Mesothelial cell of epicardium (in vitro differentiated cells): ENCODE data around the gene FOXS1. TPM values are rescaled to one million over a fixed set of nuclear protein-coding genes. Genes with fewer than 3 reads are reported as not detected.

Experiments
- DNase-seq, 2 experiments: peaks; one replicate each; pipeline ENCODE4 v3.0.0; 2021; ENCODE audit warnings: low spot score in 2 of 2; ENCODE audit not compliant: unreplicated experiment in 2 of 2
- H3K27ac Mint-ChIP-seq: 2 replicates; pipeline ENCODE4 v1.8.0; 2021; ENCODE audit warnings: mixed read lengths
- H3K27me3 Mint-ChIP-seq: 2 replicates; pipeline ENCODE4 v1.8.0; 2021; ENCODE audit warnings: low read depth, mixed read lengths
- H3K36me3 Mint-ChIP-seq: 2 replicates; pipeline ENCODE4 v1.8.0; 2021; ENCODE audit warnings: mixed read lengths
- H3K4me1 Mint-ChIP-seq: 2 replicates; pipeline ENCODE4 v1.8.0; 2021; ENCODE audit warnings: mixed read lengths
- H3K4me3 Mint-ChIP-seq: 2 replicates; pipeline ENCODE4 v1.8.0; 2021; ENCODE audit warnings: mild to moderate bottlenecking, moderate library complexity, mixed read lengths
- H3K9me3 Mint-ChIP-seq: 2 replicates; pipeline ENCODE4 v1.8.0; 2021; ENCODE audit warnings: mixed read lengths
- total RNA-seq: library from RNA; stranded (reverse); gene quantifications from 3 replicates; pipeline ENCODE4 v1.2.1, GENCODE V29; 2021
- TF ChIP-seq, protein P1 (sequence below): fragments of 200-600 bp; sonication (generic); IDR thresholded peaks from one replicate; pipeline ENCODE4 v1.5.0; 2021; ENCODE audit warnings: antibody characterized with exemption; ENCODE audit not compliant: unreplicated experiment

The FOXS1 gene
- total RNA-seq, 1 donor from 2014 or later, result 1.9 TPM

GRCh38 chr20:31826074-31826473 is 19.3 kb downstream of the FOXS1 start:
- Mint-ChIP-seq H3K4me1 (peaks cover 6% of the 10 kb centered on the region), H3K27ac (no peak overlapping the region), H3K4me3 (no peak overlapping the region), H3K36me3 (no peaks in the 10 kb centered on the region), H3K27me3 (no peaks in the 10 kb centered on the region), H3K9me3 (no peaks in the 10 kb centered on the region)
- no peak for DNase-seq
- TF ChIP-seq, protein P1, sequence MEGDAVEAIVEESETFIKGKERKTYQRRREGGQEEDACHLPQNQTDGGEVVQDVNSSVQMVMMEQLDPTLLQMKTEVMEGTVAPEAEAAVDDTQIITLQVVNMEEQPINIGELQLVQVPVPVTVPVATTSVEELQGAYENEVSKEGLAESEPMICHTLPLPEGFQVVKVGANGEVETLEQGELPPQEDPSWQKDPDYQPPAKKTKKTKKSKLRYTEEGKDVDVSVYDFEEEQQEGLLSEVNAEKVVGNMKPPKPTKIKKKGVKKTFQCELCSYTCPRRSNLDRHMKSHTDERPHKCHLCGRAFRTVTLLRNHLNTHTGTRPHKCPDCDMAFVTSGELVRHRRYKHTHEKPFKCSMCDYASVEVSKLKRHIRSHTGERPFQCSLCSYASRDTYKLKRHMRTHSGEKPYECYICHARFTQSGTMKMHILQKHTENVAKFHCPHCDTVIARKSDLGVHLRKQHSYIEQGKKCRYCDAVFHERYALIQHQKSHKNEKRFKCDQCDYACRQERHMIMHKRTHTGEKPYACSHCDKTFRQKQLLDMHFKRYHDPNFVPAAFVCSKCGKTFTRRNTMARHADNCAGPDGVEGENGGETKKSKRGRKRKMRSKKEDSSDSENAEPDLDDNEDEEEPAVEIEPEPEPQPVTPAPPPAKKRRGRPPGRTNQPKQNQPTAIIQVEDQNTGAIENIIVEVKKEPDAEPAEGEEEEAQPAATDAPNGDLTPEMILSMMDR, result no peak

DNA sequence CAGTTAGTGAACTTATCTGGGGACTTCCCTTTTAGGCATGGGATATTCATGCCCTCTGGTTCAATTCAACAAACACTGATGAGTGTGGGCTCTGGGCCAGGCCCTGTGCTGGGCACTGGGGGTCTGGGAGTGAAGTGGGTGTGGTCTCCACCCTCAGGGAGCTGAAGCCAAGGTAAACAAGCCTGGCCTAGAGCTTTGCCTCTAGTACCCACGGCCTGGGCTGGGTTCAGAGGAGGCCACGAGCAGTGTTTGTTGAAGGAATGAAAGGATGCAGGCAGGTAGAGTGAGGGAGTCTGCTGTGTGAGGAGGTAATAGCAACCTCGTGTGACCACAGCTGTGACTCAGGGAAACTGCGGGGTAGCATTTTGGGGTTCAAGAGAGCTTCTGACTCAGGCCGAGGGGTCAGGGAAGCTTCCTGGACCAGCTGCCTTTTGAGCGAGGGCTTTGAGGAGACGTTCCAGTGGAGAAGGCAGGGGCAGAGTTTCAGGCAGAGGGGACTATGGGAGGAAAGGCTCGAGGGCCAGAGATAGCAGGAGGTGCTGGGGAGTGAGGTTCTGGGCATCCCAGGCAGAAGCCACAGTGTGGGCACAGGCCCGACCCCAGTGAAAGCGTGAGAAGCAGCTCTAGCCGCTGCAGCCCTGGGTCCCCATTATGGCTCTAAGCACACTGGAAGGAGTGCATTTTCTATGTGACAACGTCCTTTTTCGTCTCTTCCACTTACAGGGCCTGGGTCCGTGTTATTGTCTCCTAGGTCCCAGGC is 20.7 kb downstream of the FOXS1 start:
- no peak overlapping the region for H3K27ac Mint-ChIP-seq
- no peak overlapping the region for H3K4me3 Mint-ChIP-seq
- no peak for DNase-seq
- TF ChIP-seq, protein P1, result no peak
- H3K4me1 Mint-ChIP-seq, result peaks cover 6% of the 10 kb centered on the region
- H3K9me3 Mint-ChIP-seq, result no peaks in the 10 kb centered on the region
- H3K36me3 Mint-ChIP-seq, result no peaks in the 10 kb centered on the region
- H3K27me3 Mint-ChIP-seq, result no peaks in the 10 kb centered on the region

DNA sequence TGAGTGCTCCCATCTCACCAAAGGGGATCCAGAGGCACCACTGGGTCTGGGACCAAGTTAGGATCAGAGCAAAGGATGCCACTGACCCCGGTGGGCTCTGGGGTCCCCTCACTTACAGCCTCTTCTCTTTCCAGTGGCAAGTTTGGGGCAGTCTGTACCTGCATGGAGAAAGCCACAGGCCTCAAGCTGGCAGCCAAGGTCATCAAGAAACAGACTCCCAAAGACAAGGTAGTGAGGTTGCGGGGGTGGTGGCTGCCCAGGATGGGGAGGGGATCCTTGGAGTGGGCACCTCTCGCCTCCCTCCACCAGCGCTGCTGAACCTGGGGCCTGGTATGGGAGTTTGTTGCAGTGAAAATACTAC is 21.3 kb downstream of the FOXS1 start:
- Mint-ChIP-seq H3K4me1 (peaks cover 6% of the 10 kb centered on the region), H3K27me3 (no peaks in the 10 kb centered on the region), H3K9me3 (no peaks in the 10 kb centered on the region), H3K36me3 (no peaks in the 10 kb centered on the region), H3K4me3 (no peak overlapping the region), H3K27ac (no peak overlapping the region)
- TF ChIP-seq, protein P1, result no peak
- DNase-seq, result no peak

DNA sequence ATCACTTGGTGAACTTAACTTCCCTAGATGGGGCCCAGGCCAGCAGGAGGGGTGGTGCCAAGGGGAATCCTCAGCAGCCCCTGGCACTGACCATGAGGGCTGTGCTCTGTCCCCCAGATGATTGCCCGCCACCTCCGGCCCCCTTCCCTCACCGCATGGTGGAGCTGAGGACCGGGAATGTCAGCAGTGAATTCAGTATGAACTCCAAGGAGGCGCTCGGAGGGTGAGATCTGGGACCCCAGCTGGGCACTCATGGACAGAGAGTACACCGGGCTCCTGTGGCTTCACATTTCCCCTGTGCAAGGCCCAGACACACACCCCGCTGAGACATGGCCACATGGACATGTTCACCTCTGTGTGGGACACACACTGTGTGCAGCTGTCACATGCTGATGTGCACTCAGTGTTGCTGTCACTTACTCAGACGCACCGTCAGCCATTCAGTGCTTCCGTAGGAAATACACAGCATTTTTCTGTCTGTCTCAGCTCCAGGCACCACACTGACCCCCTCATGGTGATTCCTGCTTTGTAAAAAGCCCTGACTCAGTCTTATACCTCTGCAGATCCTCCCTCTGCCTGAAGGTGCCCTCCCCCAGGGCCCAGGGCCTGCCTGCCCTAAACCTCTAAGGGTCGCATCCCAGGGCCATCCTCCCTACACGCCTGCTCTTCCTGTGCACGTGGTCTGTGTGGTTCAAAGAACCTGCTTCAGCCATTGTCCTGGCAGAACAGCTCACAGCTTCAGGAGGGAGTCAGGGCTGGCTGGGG is 21.9 kb downstream of the FOXS1 start:
- H3K9me3 Mint-ChIP-seq, result no peaks in the 10 kb centered on the region
- H3K4me3 Mint-ChIP-seq, result no peak overlapping the region
- no peaks in the 10 kb centered on the region for H3K27me3 Mint-ChIP-seq
- peaks cover 6% of the 10 kb centered on the region for H3K4me1 Mint-ChIP-seq
- H3K27ac Mint-ChIP-seq, result no peak overlapping the region
- TF ChIP-seq, protein P1, result no peak
- DNase-seq, result no peak
- no peaks in the 10 kb centered on the region for H3K36me3 Mint-ChIP-seq

DNA sequence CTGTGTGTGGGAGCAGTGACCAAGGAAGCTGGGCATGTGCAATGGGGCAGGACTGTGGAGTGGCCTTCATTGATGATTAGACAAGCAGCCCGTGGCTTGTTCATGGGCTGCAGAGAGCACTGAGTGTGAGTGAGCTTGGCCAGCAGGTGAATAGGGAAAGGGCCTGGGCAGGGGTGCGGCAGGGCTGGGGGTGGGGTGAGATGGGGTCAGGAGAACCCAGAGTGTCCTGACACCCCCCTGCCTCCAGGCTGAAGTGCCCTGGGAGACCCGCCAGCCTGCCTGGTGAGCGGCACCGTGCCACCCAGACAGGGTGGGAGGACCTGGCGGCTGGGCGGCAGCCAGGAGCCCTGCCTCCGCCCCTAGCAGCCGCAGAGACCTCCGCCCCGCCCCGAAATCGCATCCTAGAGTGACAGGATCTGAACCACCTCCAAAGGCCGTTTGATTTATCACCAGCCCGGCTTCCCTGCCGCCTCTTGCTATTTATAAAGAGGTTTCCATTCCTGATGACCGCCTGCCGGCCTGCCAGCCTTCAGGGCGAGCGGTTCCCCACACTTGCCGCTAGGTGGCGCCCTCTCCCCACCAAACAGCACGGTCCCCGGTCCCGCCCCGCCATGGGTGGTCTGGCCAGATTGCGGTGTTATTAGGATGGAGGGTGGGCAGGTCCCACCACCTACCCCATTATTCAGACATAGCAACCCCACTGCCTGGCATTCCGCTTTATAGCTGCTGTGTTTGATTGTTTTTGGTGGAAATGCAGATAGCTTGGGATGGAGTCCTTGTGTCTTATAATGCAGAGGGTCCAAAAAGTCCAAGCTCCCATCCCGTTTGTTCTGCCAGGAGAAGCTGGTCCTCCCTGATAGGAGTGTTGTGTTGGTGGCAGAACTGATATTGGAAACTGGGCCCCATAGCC is 22.7 kb downstream of the FOXS1 start:
- no peaks in the 10 kb centered on the region for H3K27me3 Mint-ChIP-seq
- no peak overlapping the region for H3K4me3 Mint-ChIP-seq
- peak; percentile 81 to 95 for DNase-seq
- no peaks in the 10 kb centered on the region for H3K9me3 Mint-ChIP-seq
- TF ChIP-seq, protein P1, result peak; percentile 100
- H3K36me3 Mint-ChIP-seq, result no peaks in the 10 kb centered on the region
- no peak overlapping the region for H3K27ac Mint-ChIP-seq
- peaks cover 6% of the 10 kb centered on the region for H3K4me1 Mint-ChIP-seq
